ENCODE measurements around the gene ERP29.
"Not testable (repeated sequence)": the region's sequence is repeated elsewhere in the genome, so short reads cannot be mapped to it uniquely, and the experiment has no call there.

Gene ERP29

DNA sequence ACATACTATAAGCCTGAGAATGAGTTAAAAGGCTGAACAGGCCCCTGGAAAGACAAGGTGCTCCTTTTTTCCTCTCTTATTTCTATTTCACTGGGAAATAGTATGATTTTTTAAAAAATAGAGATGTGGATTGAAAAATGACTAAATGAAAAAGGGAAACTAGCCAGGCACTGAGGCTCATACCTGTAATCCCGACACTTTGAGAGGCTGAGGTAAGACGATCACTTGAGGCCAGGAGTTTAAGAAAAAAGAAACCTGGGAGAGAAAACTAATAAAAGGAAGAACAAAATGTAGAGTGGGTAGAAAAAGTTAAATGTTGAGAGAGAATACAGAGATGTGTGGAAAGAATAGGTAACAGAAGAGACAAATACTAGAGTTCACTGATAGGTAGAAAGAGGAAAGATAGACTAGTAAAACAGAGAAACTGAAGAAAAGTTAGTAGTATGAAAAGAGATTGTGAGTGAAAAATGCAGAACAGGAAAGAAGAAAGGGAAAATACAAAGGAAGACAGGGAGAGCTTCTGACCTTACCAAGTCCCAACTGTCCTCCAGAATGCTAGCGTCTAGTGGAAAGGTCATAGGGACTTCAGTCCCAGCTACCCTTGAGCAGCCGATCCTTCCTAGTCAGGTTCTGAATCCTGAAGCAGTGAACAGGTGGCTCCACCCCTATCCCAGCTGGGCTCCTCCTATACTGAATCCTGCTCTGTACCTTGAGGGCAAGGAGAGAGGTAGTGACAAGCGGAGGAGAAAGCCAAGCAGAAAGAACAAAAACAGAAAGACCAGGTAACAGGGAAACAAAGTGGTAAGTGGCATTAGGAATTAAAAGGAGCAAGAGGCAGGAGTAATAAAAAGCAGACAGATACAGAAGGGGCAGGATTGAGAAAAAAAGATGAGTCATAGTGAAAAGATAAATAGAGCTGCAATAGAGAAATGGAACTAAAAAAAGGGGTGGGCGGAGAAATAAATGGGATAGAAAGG, 7.5 kb upstream of the ERP29 start:
- DNase-seq (ENCODE audit: extremely low read depth, insufficient read length) = no peak
- no peaks in the 10 kb centered on the region for H3K36me3 ChIP-seq (ENCODE audit: control insufficient read depth, insufficient read depth, low read length)
- TF ChIP-seq, protein P1, sequence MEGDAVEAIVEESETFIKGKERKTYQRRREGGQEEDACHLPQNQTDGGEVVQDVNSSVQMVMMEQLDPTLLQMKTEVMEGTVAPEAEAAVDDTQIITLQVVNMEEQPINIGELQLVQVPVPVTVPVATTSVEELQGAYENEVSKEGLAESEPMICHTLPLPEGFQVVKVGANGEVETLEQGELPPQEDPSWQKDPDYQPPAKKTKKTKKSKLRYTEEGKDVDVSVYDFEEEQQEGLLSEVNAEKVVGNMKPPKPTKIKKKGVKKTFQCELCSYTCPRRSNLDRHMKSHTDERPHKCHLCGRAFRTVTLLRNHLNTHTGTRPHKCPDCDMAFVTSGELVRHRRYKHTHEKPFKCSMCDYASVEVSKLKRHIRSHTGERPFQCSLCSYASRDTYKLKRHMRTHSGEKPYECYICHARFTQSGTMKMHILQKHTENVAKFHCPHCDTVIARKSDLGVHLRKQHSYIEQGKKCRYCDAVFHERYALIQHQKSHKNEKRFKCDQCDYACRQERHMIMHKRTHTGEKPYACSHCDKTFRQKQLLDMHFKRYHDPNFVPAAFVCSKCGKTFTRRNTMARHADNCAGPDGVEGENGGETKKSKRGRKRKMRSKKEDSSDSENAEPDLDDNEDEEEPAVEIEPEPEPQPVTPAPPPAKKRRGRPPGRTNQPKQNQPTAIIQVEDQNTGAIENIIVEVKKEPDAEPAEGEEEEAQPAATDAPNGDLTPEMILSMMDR (IDR thresholded peaks at IDR 0.05; ENCODE audit: insufficient read depth, low read length, poor library complexity, severe bottlenecking) = no peak
- H3K4me3 ChIP-seq (replicated peaks; ENCODE audit: low read depth, low read length) = no peak overlapping the region
- no peaks in the 10 kb centered on the region for H3K27me3 ChIP-seq (replicated peaks; ENCODE audit: control insufficient read depth, insufficient read depth, low read length)

DNA sequence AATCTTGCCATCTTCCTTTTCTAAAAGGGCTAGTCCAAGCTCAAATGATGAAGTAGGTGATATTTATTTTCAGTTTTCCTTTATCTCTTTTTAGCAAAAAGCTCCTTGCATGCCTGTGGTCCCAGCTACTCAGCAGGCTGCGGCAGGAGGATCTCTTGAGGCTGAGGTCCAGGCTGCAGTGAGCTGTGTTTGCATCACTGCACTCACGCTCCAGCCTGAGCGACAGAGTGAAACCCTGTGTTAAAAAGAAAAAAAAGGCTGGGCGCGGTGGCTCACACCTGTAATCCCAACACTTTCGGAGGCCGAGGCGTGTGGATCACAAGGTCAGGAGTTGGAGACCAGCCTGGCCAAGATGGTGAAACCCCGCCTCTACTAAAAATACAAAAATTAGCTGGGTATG, 5.3 kb upstream of the ERP29 start:
- no peak overlapping the region for H3K4me3 ChIP-seq (replicated peaks; ENCODE audit: low read depth, low read length)
- H3K36me3 ChIP-seq (ENCODE audit: control insufficient read depth, insufficient read depth, low read length) = no peaks in the 10 kb centered on the region
- no peak for DNase-seq (ENCODE audit: extremely low read depth, insufficient read length)
- H3K27me3 ChIP-seq (replicated peaks; ENCODE audit: control insufficient read depth, insufficient read depth, low read length) = no peaks in the 10 kb centered on the region
- TF ChIP-seq, protein P1 (IDR thresholded peaks at IDR 0.05; ENCODE audit: insufficient read depth, low read length, poor library complexity, severe bottlenecking) = no peak

DNA sequence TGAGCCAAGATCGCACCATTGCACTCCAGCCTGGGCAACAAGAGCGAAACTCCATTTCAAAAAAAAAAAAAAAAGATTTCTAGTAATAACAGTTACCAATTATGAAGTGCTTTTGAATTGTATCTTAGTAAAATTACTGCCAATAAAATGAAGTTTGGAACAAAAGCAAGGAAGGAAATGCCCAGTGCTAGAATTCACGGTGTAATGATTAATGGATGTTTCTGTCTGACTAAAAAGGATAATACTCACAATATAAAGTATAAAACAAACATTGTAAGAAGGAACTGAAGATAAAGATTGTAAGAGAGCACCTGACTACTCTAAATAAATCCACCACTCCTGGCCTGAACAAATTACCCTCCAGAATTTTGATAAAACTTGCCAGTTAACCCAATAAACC, 4.3 kb upstream of the ERP29 start:
- no peak for DNase-seq (ENCODE audit: extremely low read depth, insufficient read length)
- no peak overlapping the region for H3K4me3 ChIP-seq (replicated peaks; ENCODE audit: low read depth, low read length)
- H3K27me3 ChIP-seq (replicated peaks; ENCODE audit: control insufficient read depth, insufficient read depth, low read length) = no peaks in the 10 kb centered on the region
- H3K36me3 ChIP-seq (ENCODE audit: control insufficient read depth, insufficient read depth, low read length) = no peaks in the 10 kb centered on the region
- TF ChIP-seq, protein P1 (IDR thresholded peaks at IDR 0.05; ENCODE audit: insufficient read depth, low read length, poor library complexity, severe bottlenecking) = no peak

DNA sequence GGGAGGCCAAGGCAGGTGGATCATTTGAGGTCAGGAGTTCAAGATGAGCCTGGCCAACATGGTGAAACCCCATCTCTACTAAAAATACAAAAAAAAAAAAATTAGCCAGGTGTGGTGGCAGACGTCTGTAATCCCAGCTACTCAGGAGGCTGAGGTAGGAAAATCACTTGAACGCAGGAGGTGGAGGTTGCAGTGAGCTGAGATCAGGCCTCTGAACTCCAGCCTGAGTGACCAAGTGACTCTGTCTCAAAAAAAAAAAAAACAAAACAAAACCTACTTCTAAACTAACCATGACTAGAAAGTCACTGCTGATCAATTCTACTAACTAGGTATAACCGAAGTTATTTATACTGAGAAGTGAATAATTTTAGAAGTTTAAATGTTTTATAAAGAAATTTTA, 3.6 kb upstream of the ERP29 start:
- H3K27me3 ChIP-seq (replicated peaks; ENCODE audit: control insufficient read depth, insufficient read depth, low read length); H3K36me3 ChIP-seq (ENCODE audit: control insufficient read depth, insufficient read depth, low read length); H3K4me3 ChIP-seq (replicated peaks; ENCODE audit: low read depth, low read length); DNase-seq (ENCODE audit: extremely low read depth, insufficient read length): not testable (repeated sequence)

DNA sequence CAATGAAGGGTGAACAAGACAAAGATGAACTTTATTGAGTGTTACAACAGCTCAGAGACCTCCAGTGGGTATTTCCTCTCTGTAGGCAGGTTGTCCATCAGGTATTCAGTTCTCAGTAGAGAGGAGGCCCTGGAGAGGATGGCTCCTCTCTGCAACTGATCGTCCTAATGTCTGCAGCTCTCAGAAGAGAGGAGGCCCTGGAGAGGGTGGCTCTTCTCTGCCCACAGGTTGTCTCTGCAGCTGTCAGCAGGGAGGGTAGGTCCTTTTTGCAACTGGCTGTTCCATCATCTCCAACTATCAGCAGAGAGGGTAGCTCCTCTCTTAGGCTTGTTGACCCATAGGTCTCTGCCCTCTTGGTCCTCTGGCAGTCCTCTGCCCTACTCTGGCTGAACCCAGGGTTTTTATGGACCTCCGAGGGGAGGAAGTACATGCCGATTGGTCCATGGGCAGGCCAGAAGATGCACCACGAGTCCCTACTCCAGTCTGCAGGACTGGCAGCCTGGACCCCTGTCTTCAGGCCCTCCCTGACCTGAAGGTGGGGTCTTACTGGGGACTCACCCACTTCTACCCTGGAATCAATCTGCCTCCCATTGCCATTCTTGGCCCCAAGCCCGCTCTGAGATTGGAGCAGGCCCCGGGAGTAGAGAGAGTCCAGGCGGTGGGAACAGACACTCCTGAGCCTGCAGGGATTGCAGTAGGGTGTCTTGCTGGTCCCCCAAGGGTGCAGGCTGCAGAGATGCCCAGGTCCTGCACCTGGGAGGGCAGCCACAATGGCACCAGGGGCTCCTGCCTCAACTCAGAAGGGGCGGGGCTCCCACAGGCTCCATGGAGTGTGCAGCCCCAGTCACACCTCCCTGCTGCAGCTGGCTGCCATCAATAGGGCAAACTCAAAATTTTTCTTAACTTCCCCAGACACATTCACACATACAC, 2.5 kb upstream of the ERP29 start:
- H3K4me3 ChIP-seq (replicated peaks; ENCODE audit: low read depth, low read length) = no peak overlapping the region
- no peak for DNase-seq (ENCODE audit: extremely low read depth, insufficient read length)
- TF ChIP-seq, protein P1 (IDR thresholded peaks at IDR 0.05; ENCODE audit: insufficient read depth, low read length, poor library complexity, severe bottlenecking) = no peak

DNA sequence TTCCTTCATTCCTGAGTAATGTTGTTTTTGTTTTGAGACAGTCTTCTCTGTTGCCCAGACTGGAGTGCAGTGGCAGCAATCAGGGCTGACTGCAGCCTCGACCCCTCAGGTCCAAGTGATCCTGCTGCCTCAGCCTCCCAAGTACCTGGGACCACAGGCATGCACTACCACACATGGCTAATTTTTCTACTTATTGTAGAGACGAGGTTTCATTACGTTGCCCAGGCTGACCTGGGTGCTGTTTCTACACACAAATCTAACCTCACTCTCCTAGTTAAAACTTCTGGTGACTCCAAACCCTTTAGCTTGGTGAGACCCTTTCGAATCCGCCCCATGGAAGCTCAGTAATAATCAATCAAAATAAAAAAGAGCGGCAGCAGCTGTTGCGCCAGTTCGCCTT, 1.5 kb upstream of the ERP29 start:
- peak overlapping the region; percentile 91 for H3K4me3 ChIP-seq (replicated peaks; ENCODE audit: low read depth, low read length)
- TF ChIP-seq, protein P1 (IDR thresholded peaks at IDR 0.05; ENCODE audit: insufficient read depth, low read length, poor library complexity, severe bottlenecking) = no peak
- peaks cover 6% of the 10 kb centered on the region for H3K36me3 ChIP-seq (ENCODE audit: control insufficient read depth, insufficient read depth, low read length)
- DNase-seq (ENCODE audit: extremely low read depth, insufficient read length) = no peak
- H3K27me3 ChIP-seq (replicated peaks; ENCODE audit: control insufficient read depth, insufficient read depth, low read length) = no peaks in the 10 kb centered on the region

More for the DNA sequence above, 2.5 kb upstream of the ERP29 start:
- no peaks in the 10 kb centered on the region for H3K27me3 ChIP-seq (replicated peaks; ENCODE audit: control insufficient read depth, insufficient read depth, low read length)
- H3K36me3 ChIP-seq (ENCODE audit: control insufficient read depth, insufficient read depth, low read length) = peaks cover 2% of the 10 kb centered on the region
